ENCODE measurements around the gene SAMD15.

Gene SAMD15

GRCh38 chr14:77356899-77357298, 20.3 kb upstream of the SAMD15 start:
- Mint-ChIP-seq H3K27me3 (no peaks in the 10 kb centered on the region), H3K9me3 (no peaks in the 10 kb centered on the region), H3K4me3 (no peak overlapping the region), H3K4me1 (ENCODE audit: low read depth) (peaks cover 16% of the 10 kb centered on the region), H3K36me3 (ENCODE audit: low read depth) (peaks cover 19% of the 10 kb centered on the region), H3K27ac (no peak overlapping the region)

GRCh38 chr14:77359626-77360025, 17.6 kb upstream of the SAMD15 start:
- H3K27me3 Mint-ChIP-seq = no peaks in the 10 kb centered on the region
- H3K4me3 Mint-ChIP-seq = no peak overlapping the region

GRCh38 chr14:77364146-77364545, 13.0 kb upstream of the SAMD15 start:
- no peak overlapping the region for H3K4me3 Mint-ChIP-seq
- peaks cover 29% of the 10 kb centered on the region for H3K4me1 Mint-ChIP-seq (ENCODE audit: low read depth)
- H3K36me3 Mint-ChIP-seq (ENCODE audit: low read depth) = peaks cover 15% of the 10 kb centered on the region
- no peaks in the 10 kb centered on the region for H3K9me3 Mint-ChIP-seq
- H3K27me3 Mint-ChIP-seq = no peaks in the 10 kb centered on the region
- H3K27ac Mint-ChIP-seq = no peak overlapping the region

More at GRCh38 chr14:77359626-77360025, 17.6 kb upstream of the SAMD15 start:
- Mint-ChIP-seq H3K4me1 (ENCODE audit: low read depth) (peaks cover 27% of the 10 kb centered on the region), H3K27ac (no peak overlapping the region), H3K36me3 (ENCODE audit: low read depth) (peaks cover 19% of the 10 kb centered on the region), H3K9me3 (no peaks in the 10 kb centered on the region)

GRCh38 chr14:77369285-77369684, 7.9 kb upstream of the SAMD15 start:
- Mint-ChIP-seq H3K36me3 (ENCODE audit: low read depth) (peaks cover 11% of the 10 kb centered on the region), H3K4me1 (ENCODE audit: low read depth) (peaks cover 43% of the 10 kb centered on the region), H3K9me3 (no peaks in the 10 kb centered on the region), H3K27me3 (no peaks in the 10 kb centered on the region), H3K4me3 (no peak overlapping the region), H3K27ac (no peak overlapping the region)

GRCh38 chr14:77372304-77372841, 4.8 kb upstream of the SAMD15 start:
- H3K4me1 Mint-ChIP-seq (ENCODE audit: low read depth) = peaks cover 62% of the 10 kb centered on the region
- H3K36me3 Mint-ChIP-seq (ENCODE audit: low read depth) = peaks cover 21% of the 10 kb centered on the region
- H3K27me3 Mint-ChIP-seq = no peaks in the 10 kb centered on the region
- H3K27ac Mint-ChIP-seq = peak overlapping the region; percentile 23
- no peaks in the 10 kb centered on the region for H3K9me3 Mint-ChIP-seq
- peak overlapping the region; percentile 40 for H3K4me3 Mint-ChIP-seq

GRCh38 chr14:77375164-77375950, 1.8 kb upstream of the SAMD15 start:
- Mint-ChIP-seq H3K4me3 (peak overlapping the region; percentile 93), H3K27ac (peak overlapping the region; percentile 91)

GRCh38 chr14:77375973-77376770, 1.0 kb upstream of the SAMD15 start:
- peaks cover 47% of the 10 kb centered on the region for H3K4me1 Mint-ChIP-seq (ENCODE audit: low read depth)
- H3K27me3 Mint-ChIP-seq = no peaks in the 10 kb centered on the region
- H3K4me3 Mint-ChIP-seq = peak overlapping the region; percentile 93
- H3K9me3 Mint-ChIP-seq = no peaks in the 10 kb centered on the region
- peaks cover 21% of the 10 kb centered on the region for H3K36me3 Mint-ChIP-seq (ENCODE audit: low read depth)
- H3K27ac Mint-ChIP-seq = peak overlapping the region; percentile 91

More at GRCh38 chr14:77375164-77375950, 1.8 kb upstream of the SAMD15 start:
- Mint-ChIP-seq H3K27me3 (no peaks in the 10 kb centered on the region), H3K4me1 (ENCODE audit: low read depth) (peaks cover 47% of the 10 kb centered on the region), H3K9me3 (no peaks in the 10 kb centered on the region), H3K36me3 (ENCODE audit: low read depth) (peaks cover 21% of the 10 kb centered on the region)

- Mint-ChIP-seq H3K27me3 (no peaks in the 10 kb centered on the region), H3K9me3 (no peaks in the 10 kb centered on the region), H3K36me3 (ENCODE audit: low read depth) (peaks cover 21% of the 10 kb centered on the region), H3K27ac (no peak overlapping the region), H3K4me1 (ENCODE audit: low read depth) (peaks cover 37% of the 10 kb centered on the region), H3K4me3 (no peak overlapping the region)
These were observed 294 bp downstream of the SAMD15 start for GRCh38 chr14:77377502-77377844.

- H3K36me3 Mint-ChIP-seq (ENCODE audit: low read depth) = peaks cover 13% of the 10 kb centered on the region
- peaks cover 25% of the 10 kb centered on the region for H3K4me1 Mint-ChIP-seq (ENCODE audit: low read depth)
- no peaks in the 10 kb centered on the region for H3K9me3 Mint-ChIP-seq
- no peak overlapping the region for H3K4me3 Mint-ChIP-seq
- no peak overlapping the region for H3K27ac Mint-ChIP-seq
- H3K27me3 Mint-ChIP-seq = no peaks in the 10 kb centered on the region
These were observed 1.5 kb downstream of the SAMD15 start for GRCh38 chr14:77378701-77379100.

- H3K36me3 Mint-ChIP-seq (ENCODE audit: low read depth) = no peaks in the 10 kb centered on the region
- H3K27me3 Mint-ChIP-seq = no peaks in the 10 kb centered on the region
- H3K4me3 Mint-ChIP-seq = no peak overlapping the region
- H3K9me3 Mint-ChIP-seq = no peaks in the 10 kb centered on the region
- no peaks in the 10 kb centered on the region for H3K4me1 Mint-ChIP-seq (ENCODE audit: low read depth)
- H3K27ac Mint-ChIP-seq = no peak overlapping the region
These were observed 13.0 kb downstream of the SAMD15 start for GRCh38 chr14:77390188-77390587.

- no peaks in the 10 kb centered on the region for H3K27me3 Mint-ChIP-seq
- H3K4me3 Mint-ChIP-seq = no peak overlapping the region
- no peaks in the 10 kb centered on the region for H3K9me3 Mint-ChIP-seq
- no peaks in the 10 kb centered on the region for H3K4me1 Mint-ChIP-seq (ENCODE audit: low read depth)
- no peak overlapping the region for H3K27ac Mint-ChIP-seq
- no peaks in the 10 kb centered on the region for H3K36me3 Mint-ChIP-seq (ENCODE audit: low read depth)
These were observed 23.0 kb downstream of the SAMD15 start for GRCh38 chr14:77400216-77400615.

- Mint-ChIP-seq H3K4me3 (no peak overlapping the region), H3K27ac (no peak overlapping the region), H3K4me1 (ENCODE audit: low read depth) (peaks cover 15% of the 10 kb centered on the region), H3K27me3 (no peaks in the 10 kb centered on the region), H3K9me3 (no peaks in the 10 kb centered on the region), H3K36me3 (ENCODE audit: low read depth) (no peaks in the 10 kb centered on the region)
These were observed 26.6 kb downstream of the SAMD15 start for GRCh38 chr14:77403768-77404167.

GRCh38 chr14:77406086-77406485, 28.9 kb downstream of the SAMD15 start:
- H3K4me3 Mint-ChIP-seq = no peak overlapping the region
- peaks cover 15% of the 10 kb centered on the region for H3K4me1 Mint-ChIP-seq (ENCODE audit: low read depth)
- no peaks in the 10 kb centered on the region for H3K9me3 Mint-ChIP-seq
- no peak overlapping the region for H3K27ac Mint-ChIP-seq
- H3K27me3 Mint-ChIP-seq = no peaks in the 10 kb centered on the region
- H3K36me3 Mint-ChIP-seq (ENCODE audit: low read depth) = no peaks in the 10 kb centered on the region

- H3K27me3 Mint-ChIP-seq = no peaks in the 10 kb centered on the region
- H3K9me3 Mint-ChIP-seq = no peaks in the 10 kb centered on the region
- H3K4me1 Mint-ChIP-seq (ENCODE audit: low read depth) = peaks cover 15% of the 10 kb centered on the region
- H3K36me3 Mint-ChIP-seq (ENCODE audit: low read depth) = no peaks in the 10 kb centered on the region
- no peak overlapping the region for H3K27ac Mint-ChIP-seq
- H3K4me3 Mint-ChIP-seq = no peak overlapping the region
These were observed 29.5 kb downstream of the SAMD15 start for GRCh38 chr14:77406718-77407117.

- no peak overlapping the region for H3K4me3 Mint-ChIP-seq
- no peaks in the 10 kb centered on the region for H3K9me3 Mint-ChIP-seq
- H3K27ac Mint-ChIP-seq = no peak overlapping the region
- H3K27me3 Mint-ChIP-seq = no peaks in the 10 kb centered on the region
- H3K4me1 Mint-ChIP-seq (ENCODE audit: low read depth) = peaks cover 15% of the 10 kb centered on the region
- H3K36me3 Mint-ChIP-seq (ENCODE audit: low read depth) = no peaks in the 10 kb centered on the region
These were observed 30.0 kb downstream of the SAMD15 start for GRCh38 chr14:77407158-77407557.

Data from stimulated activated naive CD8-positive, alpha-beta T cell treated with anti-CD3 and anti-CD28 coated beads, Interleukin-15, Interleukin-2, amounts not matched to agents 100 ng/mL and 50 ng/mL, for 24 hours (primary cell).